ENCODE results near the gene EIF2D. TPM values are rescaled to one million over a fixed set of nuclear protein-coding genes. Genes with fewer than 3 reads are reported as not detected.

Gene EIF2D
- total and polyA plus RNA-seq, 2 of the 13 experiments (the other 11 are each of a cell fraction or from before 2014, with no cell fraction given), result 45.1 to 64.9 TPM

DNA sequence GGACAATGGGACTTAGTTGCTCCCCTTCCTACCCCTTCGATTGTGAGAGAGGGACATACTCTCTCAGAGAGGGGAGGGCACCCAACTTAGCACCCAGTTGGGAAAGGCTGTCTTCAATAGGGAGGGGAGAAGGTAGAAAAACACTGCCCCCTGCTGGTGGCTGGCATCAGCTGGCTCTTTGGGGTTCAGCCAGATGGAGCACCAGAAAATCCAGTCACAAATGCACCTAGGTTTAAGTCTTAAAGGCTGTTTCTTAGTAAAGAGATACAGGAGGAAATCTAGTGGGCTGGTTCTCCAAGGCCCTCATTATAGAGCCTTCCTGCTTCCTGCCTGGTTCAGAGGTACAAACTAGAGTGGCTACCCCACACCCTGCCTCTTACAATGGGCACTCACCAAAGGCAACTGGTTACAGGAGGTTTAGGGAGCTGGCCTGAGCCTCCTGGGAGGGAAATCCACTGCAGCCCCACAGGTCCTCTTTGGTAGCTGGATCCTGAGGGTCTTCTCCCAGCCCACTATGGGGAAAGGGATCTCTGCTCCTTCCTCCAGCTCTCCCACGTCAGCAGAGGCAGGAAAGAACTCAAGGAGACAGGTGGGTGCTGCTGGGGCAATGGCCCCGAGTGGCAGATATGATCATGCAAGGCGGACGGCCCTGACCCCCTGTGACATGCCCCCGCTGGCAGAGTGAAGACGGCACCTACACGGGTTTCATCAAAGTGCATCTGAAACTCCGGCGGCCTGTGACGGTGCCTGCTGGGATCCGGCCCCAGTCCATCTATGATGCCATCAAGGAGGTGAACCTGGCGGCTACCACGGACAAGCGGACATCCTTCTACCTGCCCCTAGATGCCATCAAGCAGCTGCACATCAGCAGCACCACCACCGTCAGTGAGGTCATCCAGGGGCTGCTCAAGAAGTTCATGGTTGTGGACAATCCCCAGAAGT, 28.3 kb downstream of the EIF2D start (continued):
- TF ChIP-seq, protein P1, sequence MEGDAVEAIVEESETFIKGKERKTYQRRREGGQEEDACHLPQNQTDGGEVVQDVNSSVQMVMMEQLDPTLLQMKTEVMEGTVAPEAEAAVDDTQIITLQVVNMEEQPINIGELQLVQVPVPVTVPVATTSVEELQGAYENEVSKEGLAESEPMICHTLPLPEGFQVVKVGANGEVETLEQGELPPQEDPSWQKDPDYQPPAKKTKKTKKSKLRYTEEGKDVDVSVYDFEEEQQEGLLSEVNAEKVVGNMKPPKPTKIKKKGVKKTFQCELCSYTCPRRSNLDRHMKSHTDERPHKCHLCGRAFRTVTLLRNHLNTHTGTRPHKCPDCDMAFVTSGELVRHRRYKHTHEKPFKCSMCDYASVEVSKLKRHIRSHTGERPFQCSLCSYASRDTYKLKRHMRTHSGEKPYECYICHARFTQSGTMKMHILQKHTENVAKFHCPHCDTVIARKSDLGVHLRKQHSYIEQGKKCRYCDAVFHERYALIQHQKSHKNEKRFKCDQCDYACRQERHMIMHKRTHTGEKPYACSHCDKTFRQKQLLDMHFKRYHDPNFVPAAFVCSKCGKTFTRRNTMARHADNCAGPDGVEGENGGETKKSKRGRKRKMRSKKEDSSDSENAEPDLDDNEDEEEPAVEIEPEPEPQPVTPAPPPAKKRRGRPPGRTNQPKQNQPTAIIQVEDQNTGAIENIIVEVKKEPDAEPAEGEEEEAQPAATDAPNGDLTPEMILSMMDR (CRISPR knock-in tag; IDR thresholded peaks at IDR 0.05), result peak; percentile 87
- TF ChIP-seq, protein P2, sequence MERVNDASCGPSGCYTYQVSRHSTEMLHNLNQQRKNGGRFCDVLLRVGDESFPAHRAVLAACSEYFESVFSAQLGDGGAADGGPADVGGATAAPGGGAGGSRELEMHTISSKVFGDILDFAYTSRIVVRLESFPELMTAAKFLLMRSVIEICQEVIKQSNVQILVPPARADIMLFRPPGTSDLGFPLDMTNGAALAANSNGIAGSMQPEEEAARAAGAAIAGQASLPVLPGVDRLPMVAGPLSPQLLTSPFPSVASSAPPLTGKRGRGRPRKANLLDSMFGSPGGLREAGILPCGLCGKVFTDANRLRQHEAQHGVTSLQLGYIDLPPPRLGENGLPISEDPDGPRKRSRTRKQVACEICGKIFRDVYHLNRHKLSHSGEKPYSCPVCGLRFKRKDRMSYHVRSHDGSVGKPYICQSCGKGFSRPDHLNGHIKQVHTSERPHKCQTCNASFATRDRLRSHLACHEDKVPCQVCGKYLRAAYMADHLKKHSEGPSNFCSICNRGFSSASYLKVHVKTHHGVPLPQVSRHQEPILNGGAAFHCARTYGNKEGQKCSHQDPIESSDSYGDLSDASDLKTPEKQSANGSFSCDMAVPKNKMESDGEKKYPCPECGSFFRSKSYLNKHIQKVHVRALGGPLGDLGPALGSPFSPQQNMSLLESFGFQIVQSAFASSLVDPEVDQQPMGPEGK (CRISPR knock-in tag; IDR thresholded peaks at IDR 0.05), result peak; percentile 63; the same call in 1 of the 2 replicates
- no peak for TF ChIP-seq HOXA3 (CRISPR knock-in tag; IDR thresholded peaks at IDR 0.05)
- TF ChIP-seq FOXC1 (CRISPR knock-in tag; IDR thresholded peaks at IDR 0.05; ENCODE audit: borderline replicate concordance), result no peak
- no peak for TF ChIP-seq SALL2 (CRISPR knock-in tag; IDR thresholded peaks at IDR 0.05)
- no peak for TF ChIP-seq ZNF850 (CRISPR knock-in tag; conservative IDR thresholded peaks at IDR 0.05)
- TF ChIP-seq TEAD2 (CRISPR knock-in tag; IDR thresholded peaks at IDR 0.05), result no peak
- TF ChIP-seq, protein P3, sequence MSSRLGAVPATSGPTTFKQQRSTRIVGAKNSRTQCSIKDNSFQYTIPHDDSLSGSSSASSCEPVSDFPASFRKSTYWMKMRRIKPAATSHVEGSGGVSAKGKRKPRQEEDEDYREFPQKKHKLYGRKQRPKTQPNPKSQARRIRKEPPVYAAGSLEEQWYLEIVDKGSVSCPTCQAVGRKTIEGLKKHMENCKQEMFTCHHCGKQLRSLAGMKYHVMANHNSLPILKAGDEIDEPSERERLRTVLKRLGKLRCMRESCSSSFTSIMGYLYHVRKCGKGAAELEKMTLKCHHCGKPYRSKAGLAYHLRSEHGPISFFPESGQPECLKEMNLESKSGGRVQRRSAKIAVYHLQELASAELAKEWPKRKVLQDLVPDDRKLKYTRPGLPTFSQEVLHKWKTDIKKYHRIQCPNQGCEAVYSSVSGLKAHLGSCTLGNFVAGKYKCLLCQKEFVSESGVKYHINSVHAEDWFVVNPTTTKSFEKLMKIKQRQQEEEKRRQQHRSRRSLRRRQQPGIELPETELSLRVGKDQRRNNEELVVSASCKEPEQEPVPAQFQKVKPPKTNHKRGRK (CRISPR knock-in tag; IDR thresholded peaks at IDR 0.05), result no peak
